ENCODE data around the gene ELP4.
"Not testable (repeated sequence)": the region's sequence is repeated elsewhere in the genome, so short reads cannot be mapped to it uniquely, and the experiment has no call there.

The ELP4 gene

GRCh38 chr11:31493235-31493634 is 16.3 kb upstream of the ELP4 start:
- Histone ChIP-seq H3K27ac (ENCODE audit: extremely low read depth, low read depth, low read length) (no peak overlapping the region), H3K9me3 (ENCODE audit: control insufficient read depth, insufficient read depth, low read depth, low read length) (no peaks in the 10 kb centered on the region), H3K4me1 (ENCODE audit: control insufficient read depth, insufficient read depth, low read length) (no peaks in the 10 kb centered on the region), H3K4me3 (ENCODE audit: low read depth, low read length) (no peak overlapping the region), H3K36me3 (ENCODE audit: control insufficient read depth in 2 of 2, insufficient read depth in 1 of 2, low read length in 2 of 2) (peaks cover 0 to 10% of the 10 kb centered on the region in 2 experiments; a peak in 2 of 3 replicates)
- TF ChIP-seq ZNF350 (tag by site-specific recombination; IDR thresholded peaks at IDR 0.05) (no peak), ZFP69B (tag by site-specific recombination; IDR thresholded peaks at IDR 0.05) (no peak)
- ChIA-PET POLR2A (no interaction called here), CTCF (interaction anchor here (0.5 kb wide), 1 partner anchor 96 kb away, joined by 4 read pairs; no protein-coding TSS in a partner anchor)

- POLR2A ChIA-PET, CTCF ChIA-PET: not testable (repeated sequence)
Observed at GRCh38 chr11:31493762-31494161, 15.8 kb upstream of the ELP4 start.

DNA sequence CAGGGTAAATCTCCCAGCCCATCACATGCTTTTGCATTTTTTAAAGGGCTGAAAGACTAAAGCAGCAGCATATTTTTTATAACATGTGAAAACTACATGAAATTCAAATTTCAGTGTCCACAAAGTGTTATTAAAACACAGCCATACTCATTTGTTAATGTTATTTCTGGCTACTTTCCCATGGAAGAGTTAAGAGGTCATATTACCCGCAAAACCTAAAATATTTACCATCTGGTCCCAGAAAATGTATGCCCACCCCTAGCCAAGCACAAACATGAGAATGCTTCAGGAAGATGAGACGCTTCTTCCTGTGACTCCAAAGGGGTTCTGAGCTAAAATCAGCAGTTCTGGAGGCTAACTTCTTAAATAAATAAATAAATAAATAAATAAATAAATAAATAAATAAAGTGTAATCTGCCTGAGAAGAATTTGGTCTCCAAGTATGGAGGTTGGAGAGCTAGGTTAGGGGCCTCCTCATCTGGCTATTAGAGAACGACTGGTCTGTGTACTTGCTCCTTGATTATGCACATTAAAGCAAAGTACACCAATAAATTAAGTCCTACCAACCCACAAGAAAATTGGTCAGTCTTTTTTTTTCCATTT is 9.9 kb upstream of the ELP4 start:
- Histone ChIP-seq H3K4me1 (ENCODE audit: control insufficient read depth, insufficient read depth, low read length) (peaks cover 8% of the 10 kb centered on the region; the same call in 1 of the 2 replicates), H3K36me3 (ENCODE audit: control insufficient read depth in 2 of 2, insufficient read depth in 1 of 2, low read length in 2 of 2) (peaks cover 0 to 20% of the 10 kb centered on the region in 2 experiments; a peak in 1 of 3 replicates), H3K4me3 (ENCODE audit: low read depth, low read length) (no peak overlapping the region), H3K9me3 (ENCODE audit: control insufficient read depth, insufficient read depth, low read depth, low read length) (no peaks in the 10 kb centered on the region), H3K27ac (ENCODE audit: extremely low read depth, low read depth, low read length) (no peak overlapping the region)
- POLR2A ChIA-PET = no interaction called here
- CTCF ChIA-PET = no interaction called here
- TF ChIP-seq, protein P1, sequence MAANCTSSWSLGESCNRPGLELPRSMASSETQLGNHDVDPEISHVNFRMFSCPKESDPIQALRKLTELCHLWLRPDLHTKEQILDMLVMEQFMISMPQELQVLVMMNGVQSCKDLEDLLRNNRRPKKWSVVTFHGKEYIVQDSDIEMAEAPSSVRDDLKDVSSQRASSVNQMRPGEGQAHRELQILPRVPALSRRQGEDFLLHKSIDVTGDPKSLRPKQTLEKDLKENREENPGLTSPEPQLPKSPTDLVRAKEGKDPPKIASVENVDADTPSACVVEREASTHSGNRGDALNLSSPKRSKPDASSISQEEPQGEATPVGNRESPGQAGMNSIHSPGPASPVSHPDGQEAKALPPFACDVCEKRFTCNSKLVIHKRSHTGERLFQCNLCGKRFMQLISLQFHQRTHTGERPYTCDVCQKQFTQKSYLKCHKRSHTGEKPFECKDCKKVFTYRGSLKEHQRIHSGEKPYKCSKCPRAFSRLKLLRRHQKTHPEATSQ (tag by site-specific recombination; IDR thresholded peaks at IDR 0.05) = no peak
- TF ChIP-seq ZBTB1 (tag by site-specific recombination; IDR thresholded peaks at IDR 0.05) (no peak), ZNF548 (tag by site-specific recombination; IDR thresholded peaks at IDR 0.05) (no peak), ZNF654 (tag by site-specific recombination; IDR thresholded peaks at IDR 0.05; ENCODE audit: low read depth) (peak; percentile 39; the same call in 1 of the 2 replicates), ZNF354C (tag by site-specific recombination; IDR thresholded peaks at IDR 0.05; ENCODE audit: borderline replicate concordance, low read depth) (0 out of 2 replicates have a peak, but pooled peaks have one; percentile 15), ZNF585B (tag by site-specific recombination; IDR thresholded peaks at IDR 0.05) (no peak), ZBTB11 (tag by site-specific recombination; conservative IDR thresholded peaks at IDR 0.05; ENCODE audit: low read depth) (peak; percentile 77), ZNF394 (tag by site-specific recombination; IDR thresholded peaks at IDR 0.05; ENCODE audit: borderline replicate concordance) (peak; percentile 91), ZBTB17 (tag by site-specific recombination; IDR thresholded peaks at IDR 0.05) (no peak)
- TF ChIP-seq, protein P2, sequence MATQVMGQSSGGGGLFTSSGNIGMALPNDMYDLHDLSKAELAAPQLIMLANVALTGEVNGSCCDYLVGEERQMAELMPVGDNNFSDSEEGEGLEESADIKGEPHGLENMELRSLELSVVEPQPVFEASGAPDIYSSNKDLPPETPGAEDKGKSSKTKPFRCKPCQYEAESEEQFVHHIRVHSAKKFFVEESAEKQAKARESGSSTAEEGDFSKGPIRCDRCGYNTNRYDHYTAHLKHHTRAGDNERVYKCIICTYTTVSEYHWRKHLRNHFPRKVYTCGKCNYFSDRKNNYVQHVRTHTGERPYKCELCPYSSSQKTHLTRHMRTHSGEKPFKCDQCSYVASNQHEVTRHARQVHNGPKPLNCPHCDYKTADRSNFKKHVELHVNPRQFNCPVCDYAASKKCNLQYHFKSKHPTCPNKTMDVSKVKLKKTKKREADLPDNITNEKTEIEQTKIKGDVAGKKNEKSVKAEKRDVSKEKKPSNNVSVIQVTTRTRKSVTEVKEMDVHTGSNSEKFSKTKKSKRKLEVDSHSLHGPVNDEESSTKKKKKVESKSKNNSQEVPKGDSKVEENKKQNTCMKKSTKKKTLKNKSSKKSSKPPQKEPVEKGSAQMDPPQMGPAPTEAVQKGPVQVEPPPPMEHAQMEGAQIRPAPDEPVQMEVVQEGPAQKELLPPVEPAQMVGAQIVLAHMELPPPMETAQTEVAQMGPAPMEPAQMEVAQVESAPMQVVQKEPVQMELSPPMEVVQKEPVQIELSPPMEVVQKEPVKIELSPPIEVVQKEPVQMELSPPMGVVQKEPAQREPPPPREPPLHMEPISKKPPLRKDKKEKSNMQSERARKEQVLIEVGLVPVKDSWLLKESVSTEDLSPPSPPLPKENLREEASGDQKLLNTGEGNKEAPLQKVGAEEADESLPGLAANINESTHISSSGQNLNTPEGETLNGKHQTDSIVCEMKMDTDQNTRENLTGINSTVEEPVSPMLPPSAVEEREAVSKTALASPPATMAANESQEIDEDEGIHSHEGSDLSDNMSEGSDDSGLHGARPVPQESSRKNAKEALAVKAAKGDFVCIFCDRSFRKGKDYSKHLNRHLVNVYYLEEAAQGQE (tag by site-specific recombination; IDR thresholded peaks at IDR 0.05) = 0 out of 2 replicates have a peak, but pooled peaks have one; percentile 60
- TF ChIP-seq, protein P3, sequence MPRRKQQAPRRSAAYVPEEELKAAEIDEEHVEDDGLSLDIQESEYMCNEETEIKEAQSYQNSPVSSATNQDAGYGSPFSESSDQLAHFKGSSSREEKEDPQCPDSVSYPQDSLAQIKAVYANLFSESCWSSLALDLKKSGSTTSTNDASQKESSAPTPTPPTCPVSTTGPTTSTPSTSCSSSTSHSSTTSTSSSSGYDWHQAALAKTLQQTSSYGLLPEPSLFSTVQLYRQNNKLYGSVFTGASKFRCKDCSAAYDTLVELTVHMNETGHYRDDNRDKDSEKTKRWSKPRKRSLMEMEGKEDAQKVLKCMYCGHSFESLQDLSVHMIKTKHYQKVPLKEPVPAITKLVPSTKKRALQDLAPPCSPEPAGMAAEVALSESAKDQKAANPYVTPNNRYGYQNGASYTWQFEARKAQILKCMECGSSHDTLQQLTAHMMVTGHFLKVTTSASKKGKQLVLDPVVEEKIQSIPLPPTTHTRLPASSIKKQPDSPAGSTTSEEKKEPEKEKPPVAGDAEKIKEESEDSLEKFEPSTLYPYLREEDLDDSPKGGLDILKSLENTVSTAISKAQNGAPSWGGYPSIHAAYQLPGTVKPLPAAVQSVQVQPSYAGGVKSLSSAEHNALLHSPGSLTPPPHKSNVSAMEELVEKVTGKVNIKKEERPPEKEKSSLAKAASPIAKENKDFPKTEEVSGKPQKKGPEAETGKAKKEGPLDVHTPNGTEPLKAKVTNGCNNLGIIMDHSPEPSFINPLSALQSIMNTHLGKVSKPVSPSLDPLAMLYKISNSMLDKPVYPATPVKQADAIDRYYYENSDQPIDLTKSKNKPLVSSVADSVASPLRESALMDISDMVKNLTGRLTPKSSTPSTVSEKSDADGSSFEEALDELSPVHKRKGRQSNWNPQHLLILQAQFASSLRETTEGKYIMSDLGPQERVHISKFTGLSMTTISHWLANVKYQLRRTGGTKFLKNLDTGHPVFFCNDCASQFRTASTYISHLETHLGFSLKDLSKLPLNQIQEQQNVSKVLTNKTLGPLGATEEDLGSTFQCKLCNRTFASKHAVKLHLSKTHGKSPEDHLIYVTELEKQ (tag by site-specific recombination; IDR thresholded peaks at IDR 0.05; ENCODE audit: borderline replicate concordance) = no peak
- TF ChIP-seq, protein P4, sequence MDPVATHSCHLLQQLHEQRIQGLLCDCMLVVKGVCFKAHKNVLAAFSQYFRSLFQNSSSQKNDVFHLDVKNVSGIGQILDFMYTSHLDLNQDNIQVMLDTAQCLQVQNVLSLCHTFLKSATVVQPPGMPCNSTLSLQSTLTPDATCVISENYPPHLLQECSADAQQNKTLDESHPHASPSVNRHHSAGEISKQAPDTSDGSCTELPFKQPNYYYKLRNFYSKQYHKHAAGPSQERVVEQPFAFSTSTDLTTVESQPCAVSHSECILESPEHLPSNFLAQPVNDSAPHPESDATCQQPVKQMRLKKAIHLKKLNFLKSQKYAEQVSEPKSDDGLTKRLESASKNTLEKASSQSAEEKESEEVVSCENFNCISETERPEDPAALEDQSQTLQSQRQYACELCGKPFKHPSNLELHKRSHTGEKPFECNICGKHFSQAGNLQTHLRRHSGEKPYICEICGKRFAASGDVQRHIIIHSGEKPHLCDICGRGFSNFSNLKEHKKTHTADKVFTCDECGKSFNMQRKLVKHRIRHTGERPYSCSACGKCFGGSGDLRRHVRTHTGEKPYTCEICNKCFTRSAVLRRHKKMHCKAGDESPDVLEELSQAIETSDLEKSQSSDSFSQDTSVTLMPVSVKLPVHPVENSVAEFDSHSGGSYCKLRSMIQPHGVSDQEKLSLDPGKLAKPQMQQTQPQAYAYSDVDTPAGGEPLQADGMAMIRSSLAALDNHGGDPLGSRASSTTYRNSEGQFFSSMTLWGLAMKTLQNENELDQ (tag by site-specific recombination; IDR thresholded peaks at IDR 0.05; ENCODE audit: low read depth) = no peak

More at GRCh38 chr11:31493762-31494161, 15.8 kb upstream of the ELP4 start:
- H3K36me3 ChIP-seq (ENCODE audit: control insufficient read depth in 2 of 2, insufficient read depth in 1 of 2, low read length in 2 of 2) = peaks cover 0 to 10% of the 10 kb centered on the region in 2 experiments; a peak in 2 of 3 replicates
- H3K4me3 ChIP-seq (ENCODE audit: low read depth, low read length); H3K4me1 ChIP-seq (ENCODE audit: control insufficient read depth, insufficient read depth, low read length); H3K9me3 ChIP-seq (ENCODE audit: control insufficient read depth, insufficient read depth, low read depth, low read length); H3K27ac ChIP-seq (ENCODE audit: extremely low read depth, low read depth, low read length): not testable (repeated sequence)
- 0 out of 2 replicates have a peak, but pooled peaks have one; percentile 5 for TF ChIP-seq ZNF133 (tag by site-specific recombination; IDR thresholded peaks at IDR 0.05)

Measured in HEK293 (cell line).